Breast epithelium (tissue), 3 donors: Measurements from ENCODE around the gene DCUN1D1.

Source experiments
- CTCF ChIP-seq, 3 donors: fragments of 450-650 bp; IDR thresholded peaks; one replicate each; pipeline ENCODE4 v1.5.1; 2016 to 2017; ENCODE audit warnings: antibody characterized with exemption in 3 of 3, mild to moderate bottlenecking in 3 of 3, moderate library complexity in 3 of 3
- POLR2A ChIP-seq: fragments of 450-650 bp; IDR thresholded peaks from one replicate; pipeline ENCODE4 v1.6.1; 2016; ENCODE audit warnings: antibody characterized with exemption, mild to moderate bottlenecking, moderate library complexity
- POLR2AphosphoS5 ChIP-seq, 3 donors: sonication (generic); formaldehyde crosslinking; IDR thresholded peaks; one replicate each; pipeline ENCODE4 v1.6.1; 2017; ENCODE audit warnings: antibody characterized with exemption in 3 of 3

- TF ChIP-seq CTCF (IDR thresholded peaks at IDR 0.05) = no peak
- TF ChIP-seq POLR2A = no peak
- no peak for TF ChIP-seq POLR2AphosphoS5 (IDR thresholded peaks at IDR 0.05)
Measured at GRCh38 chr3:182889948-182890629, 90.2 kb downstream of the DCUN1D1 start.
